SK-N-SH treated with all-trans-retinoic acid at 6 μM for 48 hours (cell line): ENCODE data around the gene EEF2.

Experiments
- CREB5 ChIP-seq: fragments of 250-450 bp; sonication (Bioruptor Pico); IDR thresholded peaks from 2 replicates; pipeline ENCODE4 v1.5.1; 2020; ENCODE audit warnings: low read depth, mild to moderate bottlenecking, moderate library complexity
- GLIS3 ChIP-seq: fragments of 250-450 bp; sonication (Bioruptor Pico); IDR thresholded peaks from 2 replicates; pipeline ENCODE4 v1.5.0; 2020; ENCODE audit warnings: mild to moderate bottlenecking, moderate library complexity
- PPARA ChIP-seq: fragments of 250-450 bp; sonication (Bioruptor Pico); IDR thresholded peaks from 2 replicates; pipeline ENCODE4 v1.5.0; 2020; ENCODE audit warnings: mild to moderate bottlenecking, borderline replicate concordance
- ZNF8 ChIP-seq: fragments of 450-650 bp; formaldehyde crosslinking; IDR thresholded peaks from 2 replicates; pipeline ENCODE4 v1.5.0; 2020; ENCODE audit warnings: mild to moderate bottlenecking, moderate library complexity

DNA sequence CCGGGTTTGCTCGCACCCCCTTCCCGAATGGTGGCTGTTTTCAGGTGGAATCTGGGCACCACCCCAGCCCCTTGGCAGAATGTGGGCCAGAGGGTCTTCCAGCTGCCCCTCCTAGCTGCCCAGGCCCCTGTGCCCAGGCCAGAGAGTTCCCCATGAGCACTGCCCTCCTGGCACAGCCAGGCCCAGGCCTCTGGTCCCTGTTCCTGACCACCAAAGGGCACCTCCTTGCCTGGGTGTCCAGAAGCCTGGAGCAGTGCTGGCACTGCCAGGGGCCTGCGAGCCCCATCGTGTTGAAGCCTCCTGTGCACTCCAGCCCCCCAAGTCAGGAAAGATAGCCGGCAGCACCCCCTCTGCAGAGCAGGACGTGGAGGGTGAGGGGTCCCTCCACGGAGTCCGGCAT is 45.7 kb upstream of the EEF2 start:
- TF ChIP-seq GLIS3: no peak
- TF ChIP-seq CREB5: no peak
- TF ChIP-seq ZNF8 (CRISPR knock-in tag): no peak
- TF ChIP-seq PPARA (CRISPR knock-in tag): no peak
